MCF 10A (cell line): ENCODE results near the gene PIWIL4. TPM values are rescaled to one million over a fixed set of nuclear protein-coding genes. Genes with fewer than 3 reads are reported as not detected.
"Not testable (repeated sequence)": the region's sequence is repeated elsewhere in the genome, so short reads cannot be mapped to it uniquely, and the experiment has no call there.

Source experiments
- BruUV-seq: library from RNA; stranded (reverse); fragments of 400-500 nt; replicated peaks from 2 replicates; lab custom pipeline; 2021; lab: Mats Ljungman, UMichigan
- CTCF ChIA-PET: fragments of 300-600 bp; sonication (Branson Sonifier 250); formaldehyde crosslinking; extraction: SDS; loops from one replicate; lab custom pipeline; 2021; ENCODE audit warnings: antibody characterized with exemption, inconsistent platforms; lab: Yijun Ruan, JAX
- POLR2A ChIA-PET: fragments of 300-600, 350-650 bp; sonication (Branson Sonifier 250); formaldehyde crosslinking; extraction: SDS; loops from one replicate; lab custom pipeline; 2020; ENCODE audit warnings: antibody characterized with exemption, inconsistent platforms; lab: Yijun Ruan, JAX
- DNase-seq: peaks from one replicate; pipeline ENCODE4 v3.0.0-alpha.2; 2018; ENCODE audit not compliant: unreplicated experiment
- H3K27ac Mint-ChIP-seq: one replicate; pipeline ENCODE4 v1.8.0; 2022; ENCODE audit warnings: mild to moderate bottlenecking, low read depth, mixed read lengths; ENCODE audit not compliant: unreplicated experiment
- H3K27me3 Mint-ChIP-seq: one replicate; pipeline ENCODE4 v1.8.0; 2022; ENCODE audit warnings: mixed read lengths; ENCODE audit not compliant: insufficient read depth, unreplicated experiment
- H3K36me3 Mint-ChIP-seq: one replicate; pipeline ENCODE4 v1.8.0; 2022; ENCODE audit warnings: mild to moderate bottlenecking, moderate library complexity, mixed read lengths; ENCODE audit not compliant: insufficient read depth, unreplicated experiment
- H3K4me1 Mint-ChIP-seq: one replicate; pipeline ENCODE4 v1.8.0; 2022; ENCODE audit warnings: mixed read lengths; ENCODE audit not compliant: insufficient read depth, unreplicated experiment
- H3K4me3 Mint-ChIP-seq: one replicate; pipeline ENCODE4 v1.8.0; 2022; ENCODE audit warnings: mild to moderate bottlenecking, moderate library complexity, mixed read lengths; ENCODE audit not compliant: unreplicated experiment
- H3K9me3 Mint-ChIP-seq: one replicate; pipeline ENCODE4 v1.8.0; 2022; ENCODE audit warnings: mixed read lengths; ENCODE audit not compliant: unreplicated experiment
- CTCF ChIP-seq: fragments of 200-600 bp; IDR thresholded peaks from one replicate; pipeline ENCODE4 v1.8.0; 2022; ENCODE audit warnings: antibody characterized with exemption, mild to moderate bottlenecking; ENCODE audit not compliant: unreplicated experiment
- intact Hi-C: fragments of 100-400 bp; cut with micrococcal nuclease; formaldehyde crosslinking; loops from 2 replicates; pipeline ENCODE4 v1.14.1; 2022
- total RNA-seq: library from RNA; stranded (reverse); gene quantifications from 2 replicates; pipeline ENCODE4 v1.2.3, GENCODE V29; 2022

PIWIL4 gene
- total RNA-seq, 1 experiment from 2014 or later = not detected

- Mint-ChIP-seq H3K27me3 (no peaks in the 10 kb centered on the region), H3K27ac (no peak overlapping the region), H3K36me3 (no peaks in the 10 kb centered on the region), H3K4me3 (no peak overlapping the region), H3K4me1 (peaks cover 17% of the 10 kb centered on the region), H3K9me3 (no peaks in the 10 kb centered on the region)
- ChIA-PET CTCF (interaction anchor here (0.6 to 1.6 kb wide), 2 partner anchors 16 to 17 kb away, joined by 3 to 8 read pairs; no protein-coding TSS in a partner anchor), POLR2A (interaction anchor here (1.7 kb wide), 1 partner anchor 9 kb away, joined by 4 read pairs; no protein-coding TSS in a partner anchor)
- TF ChIP-seq CTCF = no peak
- intact Hi-C loops = no loop called here
- no TSS peak for BruUV-seq
- DNase-seq = no peak
Measured at GRCh38 chr11:94639901-94640721, 72.9 kb downstream of the PIWIL4 start.

- no peak overlapping the region for H3K4me3 Mint-ChIP-seq
- BruUV-seq = no TSS peak
- intact Hi-C loops = no loop called here
Measured at GRCh38 chr11:94641167-94641761, 74.1 kb downstream of the PIWIL4 start.

GRCh38 chr11:94643186-94643585 is 76.0 kb downstream of the PIWIL4 start:
- DNase-seq, H3K27ac Mint-ChIP-seq, H3K27me3 Mint-ChIP-seq, H3K36me3 Mint-ChIP-seq, H3K9me3 Mint-ChIP-seq, BruUV-seq, H3K4me3 Mint-ChIP-seq, POLR2A ChIA-PET, intact Hi-C loops: not testable (repeated sequence)
- CTCF ChIA-PET = interaction anchor here (0.6 to 0.8 kb wide), 2 partner anchors 63 to 415 kb away, joined by 3 read pairs; no protein-coding TSS in a partner anchor
- H3K4me1 Mint-ChIP-seq = peaks cover 15% of the 10 kb centered on the region

More at GRCh38 chr11:94641167-94641761, 74.1 kb downstream of the PIWIL4 start:
- H3K36me3 Mint-ChIP-seq = no peaks in the 10 kb centered on the region
- CTCF ChIA-PET = interaction anchor here (0.6 to 1.6 kb wide), 2 partner anchors 18 to 100 kb away, joined by 3 to 8 read pairs; no protein-coding TSS in a partner anchor
- peaks cover 17% of the 10 kb centered on the region for H3K4me1 Mint-ChIP-seq
- no peaks in the 10 kb centered on the region for H3K9me3 Mint-ChIP-seq
- H3K27ac Mint-ChIP-seq = no peak overlapping the region
- no peak for DNase-seq
- H3K27me3 Mint-ChIP-seq = no peaks in the 10 kb centered on the region
- POLR2A ChIA-PET = interaction anchor here (1.7 kb wide), 1 partner anchor 10 kb away, joined by 4 read pairs; no protein-coding TSS in a partner anchor
- no peak for TF ChIP-seq CTCF

GRCh38 chr11:94647926-94648325 is 80.8 kb downstream of the PIWIL4 start:
- no peaks in the 10 kb centered on the region for H3K36me3 Mint-ChIP-seq
- BruUV-seq = no TSS peak
- no peaks in the 10 kb centered on the region for H3K9me3 Mint-ChIP-seq
- ChIA-PET CTCF (interaction anchor here (0.8 kb wide), 1 partner anchor 30 kb away, joined by 3 read pairs; no protein-coding TSS in a partner anchor), POLR2A (no interaction called here)
- no peak overlapping the region for H3K27ac Mint-ChIP-seq
- H3K4me3 Mint-ChIP-seq = no peak overlapping the region
- TF ChIP-seq CTCF = no peak
- no peaks in the 10 kb centered on the region for H3K27me3 Mint-ChIP-seq
- no peak for DNase-seq
- peaks cover 10% of the 10 kb centered on the region for H3K4me1 Mint-ChIP-seq
- intact Hi-C loops = no loop called here
